ENCODE data around the gene BHLHE40.
A peak's percentile ranks its signal among the peaks of the same experiment; 100 is the strongest.
"Not testable (repeated sequence)": the region's sequence is repeated elsewhere in the genome, so short reads cannot be mapped to it uniquely, and the experiment has no call there.

BHLHE40 gene

DNA sequence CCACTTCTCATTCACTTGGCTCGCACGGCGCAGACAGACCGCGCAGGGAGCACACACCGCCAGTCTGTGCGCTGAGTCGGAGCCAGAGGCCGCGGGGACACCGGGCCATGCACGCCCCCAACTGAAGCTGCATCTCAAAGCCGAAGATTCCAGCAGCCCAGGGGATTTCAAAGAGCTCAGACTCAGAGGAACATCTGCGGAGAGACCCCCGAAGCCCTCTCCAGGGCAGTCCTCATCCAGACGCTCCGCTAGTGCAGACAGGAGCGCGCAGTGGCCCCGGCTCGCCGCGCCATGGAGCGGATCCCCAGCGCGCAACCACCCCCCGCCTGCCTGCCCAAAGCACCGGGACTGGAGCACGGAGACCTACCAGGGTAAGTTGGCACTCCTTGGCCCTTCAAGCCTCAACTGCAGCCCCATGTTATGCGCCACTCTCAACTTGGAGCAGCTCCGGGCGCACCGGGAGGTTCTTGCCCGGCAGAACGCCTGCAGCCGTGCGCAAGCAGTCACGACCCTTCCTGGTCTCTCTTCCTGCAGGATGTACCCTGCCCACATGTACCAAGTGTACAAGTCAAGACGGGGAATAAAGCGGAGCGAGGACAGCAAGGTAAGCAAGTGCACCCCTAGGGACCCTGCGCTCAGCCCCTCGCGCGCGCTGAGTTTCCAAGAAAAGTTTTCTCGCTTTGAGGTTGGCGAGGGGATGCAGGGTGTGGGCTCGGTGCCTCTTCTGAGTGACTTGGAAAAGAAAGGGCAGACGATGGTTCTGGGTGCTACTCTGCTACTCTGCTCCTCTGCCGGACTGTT lies at the start of gene BHLHE40:
Gene BHLHE40 (plus strand): TSS at position 10 of the 801 bp plus-strand sequence. CDS start 282 bp downstream, at position 292.
- no peak for DNase-seq

DNA sequence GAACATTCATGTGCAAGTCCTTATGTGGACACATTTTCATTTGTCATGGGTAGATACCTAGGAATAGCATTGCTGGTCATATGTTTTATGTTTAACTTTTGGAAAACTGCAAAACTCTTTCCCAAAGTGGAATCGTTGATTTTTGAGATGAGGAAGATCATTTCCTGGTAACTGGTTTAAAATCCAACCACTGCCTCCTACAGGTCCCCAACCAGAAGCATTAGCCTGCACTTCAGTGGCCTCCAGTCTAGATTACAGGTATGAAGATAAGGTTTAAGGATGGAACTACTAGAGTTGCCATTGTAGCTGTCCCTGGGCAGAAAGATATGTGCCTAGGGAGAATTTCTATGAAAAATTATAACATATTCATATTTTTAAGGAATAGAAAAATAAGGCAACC lies 48.7 kb upstream of the BHLHE40 start:
- DNase-seq, result no peak

DNA sequence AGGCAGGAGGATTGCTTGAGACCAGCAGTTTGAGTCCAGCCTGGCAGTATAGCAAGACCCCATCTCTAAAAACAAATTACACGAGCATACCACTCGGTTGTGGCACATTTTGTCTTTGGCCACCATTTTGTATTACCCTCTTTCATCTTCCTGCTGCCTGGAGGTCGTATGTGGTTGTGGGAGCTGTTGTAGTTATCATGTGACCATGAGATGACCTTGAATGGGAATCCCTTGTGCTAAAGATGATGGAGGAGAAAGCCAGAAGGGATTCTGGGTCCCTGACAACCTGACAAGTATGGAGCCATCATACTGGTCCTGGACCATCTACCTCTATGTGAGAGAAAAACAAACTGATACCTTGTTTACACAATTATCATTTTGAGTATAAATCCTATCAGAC lies 45.2 kb upstream of the BHLHE40 start:
- no peak for DNase-seq

DNA sequence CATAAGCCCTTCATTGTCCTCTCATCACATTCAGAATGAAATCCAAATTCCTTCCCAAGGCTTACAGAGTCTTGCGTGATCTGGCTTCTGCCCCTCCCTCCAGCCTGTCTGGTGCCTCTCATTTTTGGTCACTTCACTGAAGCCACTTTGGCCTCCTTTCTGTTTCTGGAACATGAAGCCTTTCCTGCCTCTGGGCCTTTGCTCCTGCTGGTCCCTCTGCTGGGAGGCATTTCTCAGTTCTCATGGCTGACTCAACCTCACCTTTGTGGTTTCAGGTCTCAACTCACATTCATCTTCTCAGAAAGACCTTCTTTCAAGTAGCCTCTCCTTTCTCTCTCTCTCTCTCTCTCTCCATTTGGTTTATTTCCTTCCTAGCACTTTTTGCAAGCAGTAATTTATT lies 43.9 kb upstream of the BHLHE40 start:
- peak; percentile 37 for DNase-seq

DNA sequence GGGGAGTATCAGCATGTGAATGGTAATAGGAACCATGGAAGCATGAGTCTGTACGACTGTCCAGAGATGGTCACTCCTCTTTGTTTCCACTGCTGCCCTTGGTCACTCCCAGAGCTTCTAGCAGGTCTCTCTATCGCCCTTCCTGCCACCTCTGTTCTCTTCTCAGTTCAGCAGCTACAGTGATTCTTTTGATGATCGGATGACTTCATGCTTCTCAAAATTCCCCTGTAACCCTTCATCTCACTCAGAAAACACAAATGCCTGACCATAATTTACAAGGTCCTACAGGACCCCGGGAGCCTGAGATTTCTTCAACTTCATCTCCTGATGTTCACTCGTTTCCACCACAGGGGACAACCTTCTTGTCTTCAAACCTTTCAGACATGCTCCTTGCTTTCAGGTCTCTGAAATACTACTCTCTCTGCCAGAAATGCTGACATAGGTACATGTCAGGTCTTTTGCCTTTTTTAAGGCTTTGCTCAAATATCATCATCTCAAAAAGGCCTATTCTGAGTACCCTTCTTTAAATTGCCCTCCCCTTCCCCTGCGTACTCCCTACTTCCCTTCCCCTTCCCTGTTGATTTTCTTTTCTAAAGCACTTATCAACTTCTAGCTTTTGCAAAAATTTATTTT lies 42.1 kb upstream of the BHLHE40 start:
- no peak for DNase-seq

DNA sequence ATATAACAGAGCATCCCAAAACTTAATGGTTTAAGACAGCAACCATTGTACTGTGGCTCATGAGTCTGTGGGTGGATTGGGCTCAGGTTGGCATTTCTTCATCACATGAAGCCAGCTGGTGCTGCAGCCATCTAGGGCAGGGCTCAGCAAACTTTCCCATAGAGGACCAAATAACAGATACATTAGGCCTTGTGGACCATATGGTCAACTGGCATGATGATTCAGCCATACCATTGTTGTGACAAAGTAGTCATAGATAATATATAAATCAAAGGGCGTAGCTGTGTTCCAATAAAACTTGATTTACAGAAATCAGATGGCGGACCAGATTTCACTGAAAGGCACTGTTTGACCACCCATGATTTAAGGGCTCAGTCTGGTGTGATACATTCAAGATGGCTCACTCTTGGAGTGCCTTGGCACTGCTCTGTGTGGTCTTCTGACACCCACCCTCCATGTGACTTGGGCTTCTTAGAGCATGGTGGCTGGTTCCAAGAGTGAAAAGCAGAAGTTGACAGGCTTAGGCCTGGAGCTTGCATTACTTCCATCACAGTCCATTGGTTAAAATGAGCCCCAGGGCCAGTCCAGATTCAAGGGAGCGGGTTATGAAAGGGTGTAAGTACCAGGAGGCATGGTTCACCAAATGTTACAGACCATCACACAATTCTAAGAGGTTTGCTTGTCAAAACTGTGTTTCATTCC lies 40.8 kb upstream of the BHLHE40 start:
- DNase-seq, result no peak

DNA sequence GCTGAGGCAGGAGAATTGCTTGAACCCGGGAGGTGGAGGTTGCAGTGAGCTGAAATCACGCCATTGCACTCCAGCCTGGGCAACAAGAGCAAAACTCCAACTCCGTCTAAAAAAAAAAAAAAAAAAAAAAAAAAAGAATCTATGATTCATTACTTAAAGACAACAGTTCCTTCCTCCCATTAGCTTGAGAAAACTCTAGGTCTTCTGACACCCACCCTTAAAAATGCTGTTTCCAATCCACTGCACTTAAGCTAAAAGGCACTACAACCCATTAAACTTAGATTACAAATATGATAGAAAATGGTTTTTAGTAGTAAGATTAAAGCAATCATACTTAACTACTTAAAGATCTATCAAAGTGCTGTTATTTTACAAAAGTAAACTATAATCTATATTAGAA lies 40.0 kb upstream of the BHLHE40 start:
- DNase-seq, result no peak

DNA sequence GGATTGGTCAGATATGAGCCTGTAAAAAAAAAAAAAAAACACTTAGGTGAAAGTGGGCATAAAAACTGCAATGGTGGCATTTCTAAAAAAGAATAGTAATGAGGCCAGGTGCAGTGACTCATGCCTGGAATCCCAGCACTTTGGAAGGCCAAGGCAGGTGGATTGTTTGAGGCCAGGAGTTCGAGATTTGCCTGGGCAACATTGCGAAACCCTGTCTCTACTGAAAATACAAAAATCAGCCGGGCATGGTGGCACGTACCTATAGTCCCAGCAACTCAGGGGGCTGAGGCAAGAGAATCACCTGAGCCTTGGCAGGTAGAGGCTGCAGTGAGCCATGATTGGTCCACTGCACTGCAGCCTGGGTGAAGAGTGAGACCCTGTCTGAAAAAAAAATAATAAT lies 38.3 kb upstream of the BHLHE40 start:
- DNase-seq, result no peak

DNA sequence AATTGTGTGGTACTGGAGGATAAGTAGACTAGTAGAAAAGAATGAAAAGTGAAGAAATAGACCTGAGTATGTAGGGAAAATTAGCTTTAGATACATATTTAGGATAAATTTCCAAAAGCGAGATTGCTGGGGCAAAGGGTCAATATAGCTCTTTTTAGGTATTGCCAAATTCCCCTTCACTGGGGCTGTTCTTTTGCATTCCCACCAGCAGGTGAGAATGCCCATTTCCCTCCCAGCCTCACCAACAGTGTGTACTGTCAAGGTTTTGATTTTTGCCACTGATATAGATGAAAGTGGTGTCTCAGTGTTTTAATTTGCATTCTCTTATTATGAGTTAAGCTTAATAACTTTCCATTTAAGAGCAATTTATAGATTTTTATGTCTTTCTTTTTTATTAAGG lies 35.7 kb upstream of the BHLHE40 start:
- DNase-seq, result no peak

DNA sequence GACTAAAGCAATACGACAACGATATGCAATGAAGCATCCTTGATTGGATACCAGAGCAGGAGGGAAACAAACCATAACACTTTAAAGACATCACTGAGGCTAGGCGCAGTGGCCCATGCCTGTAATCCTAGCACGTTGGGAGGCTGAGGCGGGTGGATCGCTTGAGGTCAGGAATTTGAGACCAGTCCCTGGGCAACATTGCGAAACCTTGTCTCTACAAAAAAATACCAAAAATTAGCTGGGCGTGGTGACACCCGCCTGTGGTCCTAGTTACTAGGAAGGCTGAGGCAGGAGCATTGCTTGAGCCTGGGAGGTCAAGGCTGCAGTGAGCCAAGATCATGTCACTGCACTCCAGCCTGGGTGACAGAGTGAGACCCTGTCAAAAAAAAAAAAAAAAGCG lies 33.9 kb upstream of the BHLHE40 start:
- DNase-seq, result no peak

DNA sequence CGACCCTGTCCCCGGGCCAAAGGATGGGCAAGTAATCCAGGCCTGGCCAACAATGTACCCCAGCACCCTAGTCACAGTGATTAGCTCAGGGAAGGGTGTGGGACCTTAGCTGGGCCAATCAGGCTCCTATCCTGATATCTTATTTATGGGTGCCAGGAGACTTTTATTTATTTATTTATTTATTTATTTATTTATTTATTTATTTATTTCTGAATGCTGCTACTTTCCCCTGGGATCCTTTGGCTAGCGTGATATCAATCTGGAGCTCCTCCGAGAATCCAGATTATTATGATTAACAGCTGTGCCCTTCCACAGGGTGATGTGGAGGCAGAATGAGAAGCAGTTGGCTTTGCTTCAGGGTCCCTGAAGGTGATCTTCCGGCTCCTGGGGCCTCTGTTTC lies 32.2 kb upstream of the BHLHE40 start:
- no peak for DNase-seq

DNA sequence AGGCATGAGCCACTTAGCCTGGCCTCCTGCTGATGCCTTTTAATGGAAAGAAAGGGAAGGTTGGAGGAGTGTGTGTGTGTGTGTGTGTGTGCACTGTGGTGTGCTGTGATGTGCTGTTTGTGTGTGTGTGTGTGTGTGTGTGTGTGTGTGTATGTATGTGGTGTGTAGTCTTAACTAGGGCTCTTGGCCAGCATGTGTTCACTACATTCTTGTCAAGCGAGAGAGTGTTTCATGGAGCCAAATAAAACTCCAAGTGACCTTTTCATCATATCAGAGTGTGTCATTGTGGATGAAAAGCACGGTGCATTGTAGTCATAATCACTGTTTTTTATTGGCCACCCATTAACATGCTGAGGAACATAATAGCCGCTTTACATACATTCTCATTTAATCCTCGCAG lies 30.8 kb upstream of the BHLHE40 start:
- DNase-seq, result no peak

DNA sequence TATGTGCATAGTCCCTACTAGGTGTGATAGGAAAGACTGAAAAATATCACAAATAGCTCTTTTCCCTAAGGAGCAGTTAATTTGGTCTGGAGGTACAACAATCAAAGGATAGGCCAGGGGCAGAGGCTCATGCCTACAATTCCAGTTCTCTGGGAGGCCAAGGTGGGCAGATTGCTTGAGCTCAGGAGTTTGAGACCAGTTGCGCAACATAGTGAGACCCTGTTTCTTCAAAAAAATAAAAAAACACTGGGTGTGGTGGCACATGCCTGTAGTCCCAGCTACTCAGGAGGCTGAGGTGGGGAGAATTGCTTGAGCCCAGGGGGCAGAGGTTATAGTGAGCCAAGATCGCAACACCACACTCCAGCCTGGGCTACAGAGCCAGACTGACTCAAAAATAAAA lies 30.2 kb upstream of the BHLHE40 start:
- no peak for DNase-seq

DNA sequence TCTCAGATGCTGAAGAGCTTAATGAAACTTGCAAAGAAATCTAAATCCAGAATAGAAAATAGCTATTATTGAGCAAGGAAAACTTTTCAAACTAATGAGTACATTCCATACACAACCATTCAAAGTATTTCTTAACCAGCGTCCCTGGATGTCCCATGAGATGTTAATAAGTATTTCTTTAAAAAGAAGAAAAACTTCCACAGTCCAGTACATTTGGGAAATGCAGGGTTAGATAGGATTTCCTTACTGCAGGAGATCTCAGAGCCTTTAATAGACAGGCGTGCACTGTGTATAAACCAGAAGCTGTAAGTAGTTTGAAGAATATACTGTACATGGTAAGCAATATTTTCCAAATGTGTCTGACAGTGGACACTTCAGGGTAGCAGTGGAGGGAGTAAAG lies 29.6 kb upstream of the BHLHE40 start:
- no peak for DNase-seq

DNA sequence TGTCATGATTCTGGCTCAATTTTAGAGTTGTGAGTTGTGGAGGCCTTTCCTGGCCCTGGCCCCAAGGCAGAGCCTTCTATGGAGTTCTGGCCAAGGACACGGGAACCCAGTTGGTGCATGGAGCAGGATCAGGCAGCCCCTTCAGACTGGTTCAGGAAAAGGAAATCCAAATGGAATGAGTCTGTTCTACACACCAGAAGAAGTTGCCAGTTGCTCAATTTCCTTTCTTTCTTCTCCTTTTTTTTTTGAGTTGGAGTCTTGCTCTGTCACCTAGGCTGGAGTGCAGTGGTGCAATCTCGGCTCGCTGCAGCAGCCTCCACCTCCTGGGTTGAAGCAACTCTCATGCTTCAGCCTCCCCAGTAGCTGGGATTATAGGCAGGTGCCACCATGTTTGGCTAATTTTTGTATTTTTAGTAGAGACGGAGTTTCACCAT lies 28.9 kb upstream of the BHLHE40 start:
- no peak for DNase-seq

DNA sequence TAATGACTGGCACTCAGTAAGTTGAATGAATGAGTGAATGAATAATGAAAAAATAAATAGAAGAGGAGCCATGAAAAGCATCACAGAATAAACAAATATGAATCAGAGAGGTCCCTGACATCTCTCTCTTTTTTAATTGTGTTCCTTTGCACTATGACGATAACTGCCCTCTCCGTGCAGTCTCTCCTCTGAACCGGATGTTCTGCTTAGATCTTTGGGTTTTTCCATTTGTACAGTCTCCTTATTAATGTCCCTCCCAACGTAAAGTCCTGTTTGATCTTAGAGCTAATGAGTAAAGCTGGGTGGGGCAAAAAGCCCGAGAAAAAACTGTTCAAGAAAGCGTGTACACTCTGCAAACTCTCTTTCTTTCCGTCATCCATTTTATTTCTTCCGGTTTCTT lies 28.3 kb upstream of the BHLHE40 start:
- DNase-seq, result no peak

DNA sequence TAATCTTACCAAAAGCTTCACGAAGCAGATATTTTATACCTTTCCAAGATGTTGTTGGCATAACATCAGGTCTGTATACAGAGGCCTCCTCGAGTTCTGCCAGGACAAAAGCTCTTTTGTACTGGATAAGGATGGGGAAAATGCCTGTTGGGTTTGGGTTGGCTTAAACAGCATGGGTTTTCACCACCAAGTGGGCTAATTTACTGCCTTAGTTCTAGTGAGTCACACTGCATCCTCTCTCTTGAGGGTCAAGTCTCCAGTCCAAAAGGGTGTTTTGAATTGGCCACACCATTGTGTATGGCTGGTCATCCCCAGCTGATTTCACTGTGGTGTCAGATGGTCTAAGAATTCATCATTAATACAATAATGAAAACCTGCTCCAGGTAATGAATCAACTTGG lies 26.1 kb upstream of the BHLHE40 start:
- no peak for DNase-seq

DNA sequence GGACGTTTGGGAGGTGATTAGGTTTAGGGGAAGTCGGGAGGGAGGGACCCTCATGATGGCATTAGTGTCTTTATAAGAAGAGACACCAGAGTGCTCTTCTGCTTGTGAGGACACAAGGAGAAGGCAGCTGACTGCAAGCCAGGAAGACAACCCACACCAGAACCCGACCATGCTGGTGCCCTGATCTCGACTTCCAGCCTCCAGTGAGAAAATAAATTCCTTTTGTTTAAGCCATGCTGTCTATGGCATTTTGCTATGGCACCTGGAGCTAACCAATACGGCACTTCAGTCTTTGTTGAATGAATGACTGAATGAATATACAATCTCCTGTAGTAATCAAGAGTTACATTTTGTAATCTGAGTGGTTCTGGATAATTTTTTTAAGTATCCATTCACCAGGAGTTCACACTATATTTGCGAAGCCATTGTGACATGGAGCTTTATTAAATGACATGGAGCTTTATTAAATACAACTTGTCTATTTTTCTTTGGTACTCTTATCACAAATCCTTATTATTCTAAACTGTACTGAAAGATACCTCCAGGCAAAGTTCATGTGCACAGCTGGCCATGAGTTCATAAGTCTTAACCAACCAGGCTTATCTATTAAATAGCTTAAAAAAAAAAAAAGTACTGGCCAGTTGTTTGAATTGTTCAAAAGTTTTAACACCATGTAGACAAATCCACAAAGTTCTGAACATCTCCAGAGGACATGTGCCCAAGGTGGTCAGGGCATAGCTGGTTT lies 24.8 kb upstream of the BHLHE40 start:
- DNase-seq, result no peak

DNA sequence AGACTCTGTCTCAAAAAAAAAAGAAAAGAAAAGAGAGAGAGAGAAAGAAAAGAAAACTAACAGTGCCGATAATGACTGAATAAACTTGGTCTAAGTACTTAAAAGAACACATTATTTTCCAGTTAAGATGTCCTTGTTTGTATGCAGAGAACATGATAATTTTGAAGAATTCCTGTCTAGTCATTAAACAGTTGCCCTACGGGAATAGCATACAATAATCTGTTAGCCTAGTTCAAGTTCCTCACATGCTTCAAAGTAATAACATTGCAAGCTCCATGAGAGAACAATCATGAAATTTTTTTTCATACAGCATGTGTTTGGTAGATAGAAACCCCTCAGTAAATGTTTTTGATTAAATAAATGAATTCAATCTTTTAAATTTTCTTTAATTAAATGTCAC lies 23.1 kb upstream of the BHLHE40 start:
- DNase-seq, result no peak

DNA sequence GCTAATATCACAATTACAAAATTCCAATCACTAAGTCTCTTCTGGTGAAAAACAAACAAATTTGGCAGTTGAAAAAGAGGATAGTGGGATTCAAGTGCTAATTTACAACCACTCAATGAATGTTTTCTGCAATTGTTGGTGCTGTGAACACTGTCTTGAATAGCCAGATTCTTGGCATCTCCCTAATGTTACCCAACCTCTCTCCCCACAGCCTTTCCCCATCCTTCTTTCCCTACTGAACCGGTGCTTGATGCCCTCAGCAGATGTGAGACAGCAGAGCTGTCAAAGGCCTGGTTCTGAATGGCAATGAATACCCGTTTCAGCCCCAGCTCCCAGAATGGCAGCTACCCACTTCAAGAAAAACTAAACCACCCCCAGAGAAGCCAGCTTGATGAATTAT lies 22.5 kb upstream of the BHLHE40 start:
- no peak for DNase-seq

DNA sequence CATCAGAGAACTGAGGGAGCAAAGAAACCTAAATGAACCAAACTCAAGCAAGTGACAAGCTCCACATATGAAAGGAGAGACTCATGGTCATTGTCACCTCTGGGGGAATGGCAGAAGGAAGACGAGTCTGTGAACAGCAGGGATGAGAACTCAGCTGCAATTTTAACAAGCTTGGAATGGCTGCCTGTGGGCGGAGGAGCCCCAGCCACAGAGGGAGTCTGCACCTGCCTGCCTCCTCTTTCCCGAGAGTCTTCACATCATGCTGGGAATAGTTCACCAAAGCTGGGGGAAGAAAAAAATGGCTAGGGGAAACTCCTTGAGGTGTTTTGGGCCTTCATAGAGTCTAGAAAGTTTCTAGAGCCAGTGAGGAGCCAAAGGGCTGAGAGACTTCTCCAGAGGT lies 21.3 kb upstream of the BHLHE40 start:
- no peak for DNase-seq

DNA sequence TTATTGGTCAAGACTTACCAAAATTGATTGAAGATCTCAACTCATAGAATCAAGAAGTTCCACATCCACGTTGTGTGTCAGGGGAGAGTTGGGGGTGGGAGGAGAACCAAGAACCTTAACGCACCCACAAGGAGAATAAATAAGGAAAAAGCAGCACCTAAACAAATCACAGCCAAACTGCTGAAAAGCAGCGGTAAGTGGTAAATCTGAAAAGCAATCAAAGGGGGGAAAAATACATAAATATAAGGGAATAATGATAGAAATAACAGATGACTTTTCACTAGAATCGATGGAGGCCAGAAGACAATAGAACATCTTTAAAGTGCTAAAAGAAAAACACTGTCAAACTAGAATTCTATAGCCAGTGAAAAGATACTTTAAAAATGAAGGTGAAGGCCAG lies 20.1 kb upstream of the BHLHE40 start:
- no peak for DNase-seq

DNA sequence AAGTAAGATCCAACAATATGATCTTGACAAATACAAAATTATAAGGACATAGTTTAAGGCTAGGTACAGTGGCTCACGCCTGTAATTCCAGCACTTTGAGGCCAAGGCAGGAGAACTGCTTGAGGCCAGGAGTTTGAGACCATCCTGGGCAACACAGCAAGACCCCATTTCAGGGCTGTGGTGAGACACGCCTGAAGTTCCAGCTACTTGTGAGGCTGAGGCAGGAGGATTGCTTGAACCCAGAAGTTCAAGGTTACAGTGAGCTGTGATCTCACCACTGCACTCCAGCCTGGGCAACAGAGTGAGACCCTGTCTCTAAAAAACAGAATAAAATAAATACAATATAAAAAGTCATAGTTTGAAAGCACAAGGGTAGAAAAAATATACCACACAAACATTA lies 17.4 kb upstream of the BHLHE40 start:
- not testable (repeated sequence) for DNase-seq
